Smooth muscle cell (in vitro differentiated cells): ENCODE results near the gene VEGFD. TPM values are rescaled to one million over a fixed set of nuclear protein-coding genes. Genes with fewer than 3 reads are reported as not detected.

Source experiments
- DNase-seq: peaks from one replicate; lab custom pipeline; 2025; ENCODE audit not compliant: unreplicated experiment; lab: John Stamatoyannopoulos, UW
- H2AFZ ChIP-seq: fragments of 200-600 bp; sonication (generic); 2 replicates; pipeline ENCODE4 v1.6.0; 2016; ENCODE audit warnings: antibody characterized with exemption, low read depth, mild to moderate bottlenecking
- H3F3A ChIP-seq: fragments of 200-600 bp; sonication (generic); 2 replicates; pipeline ENCODE4 v1.6.0; 2017; ENCODE audit warnings: antibody characterized with exemption, low read depth
- H3K27ac ChIP-seq: fragments of 200-600 bp; sonication (generic); 2 replicates; pipeline ENCODE4 v1.5.1; 2016; ENCODE audit warnings: low read depth, mild to moderate bottlenecking
- H3K27me3 ChIP-seq: fragments of 200-600 bp; sonication (generic); 2 replicates; pipeline ENCODE4 v1.6.1; 2016; ENCODE audit warnings: low read depth, mild to moderate bottlenecking
- H3K36me3 ChIP-seq: fragments of 200-600 bp; sonication (generic); 2 replicates; pipeline ENCODE4 v1.5.1; 2016; ENCODE audit warnings: low read depth
- H3K4me1 ChIP-seq: fragments of 200-600 bp; sonication (generic); 2 replicates; pipeline ENCODE4 v1.5.1; 2016; ENCODE audit warnings: low read depth
- H3K4me2 ChIP-seq: fragments of 200-600 bp; sonication (generic); 2 replicates; pipeline ENCODE4 v1.6.0; 2016; ENCODE audit warnings: mild to moderate bottlenecking
- H3K4me3 ChIP-seq: fragments of 200-600 bp; sonication (generic); 2 replicates; pipeline ENCODE4 v1.5.1; 2016; ENCODE audit warnings: mild to moderate bottlenecking
- H3K79me2 ChIP-seq: fragments of 200-600 bp; sonication (generic); 2 replicates; pipeline ENCODE4 v1.6.0; 2016; ENCODE audit warnings: low read depth, mild to moderate bottlenecking
- H3K9ac ChIP-seq: fragments of 200-600 bp; sonication (generic); 2 replicates; pipeline ENCODE4 v1.6.0; 2016; ENCODE audit warnings: low read depth
- H3K9me3 ChIP-seq: fragments of 200-600 bp; sonication (generic); replicated peaks from 2 replicates; pipeline ENCODE4 v1.5.1; 2016; ENCODE audit warnings: low read depth
- H4K20me1 ChIP-seq: fragments of 200-600 bp; sonication (generic); 2 replicates; pipeline ENCODE4 v1.6.0; 2016; ENCODE audit warnings: low read depth
- CTCF ChIP-seq: fragments of 200-600 bp; sonication (generic); IDR thresholded peaks from 2 replicates; pipeline ENCODE4 v1.5.1; 2017; ENCODE audit warnings: borderline replicate concordance, mild to moderate bottlenecking, antibody characterized with exemption; ENCODE audit not compliant: insufficient read depth, poor library complexity, severe bottlenecking
- WGBS: methylation state at CpG from one replicate; pipeline ENCODE4 v1.1.7; 2016; ENCODE audit warnings: low lambda C conversion rate; 5-methylcytosine and 5-hydroxymethylcytosine counted together
- polyA plus RNA-seq: library from polyadenylated mRNA; unstranded; fragments of >200 nt; fragmentation: Nextera tagmentation; extraction: Ambion mirVana; gene quantifications from 2 replicates; pipeline ENCODE4 v1.2.1, GENCODE V29; 2016
- total RNA-seq: library from RNA; depleted of rRNA; stranded (reverse); fragments of >200 nt; gene quantifications from 2 replicates; pipeline ENCODE4 v1.2.3, GENCODE V29; 2014

VEGFD gene
- total and polyA plus RNA-seq, 2 experiments from 2014 or later: 0.38 TPM; not detected in 1

GRCh38 chrX:15328131-15328530, 56.1 kb downstream of the VEGFD start:
- Histone ChIP-seq H3K4me2 (no peak overlapping the region), H3K27ac (no peak overlapping the region), H3K4me3 (no peak overlapping the region), H3K36me3 (no peaks in the 10 kb centered on the region), H3K9ac (no peak overlapping the region), H3K9me3 (no peaks in the 10 kb centered on the region), H3F3A (no peaks in the 10 kb centered on the region), H2AFZ (no peak overlapping the region), H4K20me1 (no peaks in the 10 kb centered on the region), H3K4me1 (no peaks in the 10 kb centered on the region), H3K27me3 (no peaks in the 10 kb centered on the region), H3K79me2 (no peaks in the 10 kb centered on the region)
- WGBS: 67% methylated on average over 3 of the region's 3 CpGs
- no peak for TF ChIP-seq CTCF
- no peak for DNase-seq

GRCh38 chrX:15322472-15322871, 61.7 kb downstream of the VEGFD start:
- H3K27ac ChIP-seq: no peak overlapping the region
- no peak for DNase-seq
- WGBS: 79% methylated on average over 5 of the region's 5 CpGs

GRCh38 chrX:15322072-15322471, 62.1 kb downstream of the VEGFD start:
- H3K4me3 ChIP-seq: no peak overlapping the region
- 72% methylated on average over 3 of the region's 3 CpGs for WGBS
- H3K79me2 ChIP-seq: no peaks in the 10 kb centered on the region
- no peak overlapping the region for H3K9ac ChIP-seq
- no peak for TF ChIP-seq CTCF
- no peaks in the 10 kb centered on the region for H3K4me1 ChIP-seq
- no peaks in the 10 kb centered on the region for H3F3A ChIP-seq
- no peak overlapping the region for H3K4me2 ChIP-seq
- no peaks in the 10 kb centered on the region for H4K20me1 ChIP-seq
- no peaks in the 10 kb centered on the region for H3K9me3 ChIP-seq
- DNase-seq: no peak
- H3K36me3 ChIP-seq: no peaks in the 10 kb centered on the region
- H2AFZ ChIP-seq: no peak overlapping the region
- no peak overlapping the region for H3K27ac ChIP-seq
- no peaks in the 10 kb centered on the region for H3K27me3 ChIP-seq

More at GRCh38 chrX:15322472-15322871, 61.7 kb downstream of the VEGFD start:
- Histone ChIP-seq H3K27me3 (no peaks in the 10 kb centered on the region), H3K9ac (no peak overlapping the region), H3K4me1 (no peaks in the 10 kb centered on the region), H3K4me3 (no peak overlapping the region), H3K79me2 (no peaks in the 10 kb centered on the region), H3K36me3 (no peaks in the 10 kb centered on the region), H3F3A (no peaks in the 10 kb centered on the region), H2AFZ (no peak overlapping the region), H3K9me3 (no peaks in the 10 kb centered on the region), H4K20me1 (no peaks in the 10 kb centered on the region), H3K4me2 (no peak overlapping the region)
- TF ChIP-seq CTCF: no peak

- 90% methylated on average over 4 of the region's 4 CpGs for WGBS
- H3K36me3 ChIP-seq: no peaks in the 10 kb centered on the region
- H3K4me2 ChIP-seq: no peak overlapping the region
- no peak overlapping the region for H2AFZ ChIP-seq
- no peaks in the 10 kb centered on the region for H3F3A ChIP-seq
- H3K79me2 ChIP-seq: no peaks in the 10 kb centered on the region
- H3K9ac ChIP-seq: no peak overlapping the region
- TF ChIP-seq CTCF: no peak
- H3K4me1 ChIP-seq: no peaks in the 10 kb centered on the region
- DNase-seq: no peak
- H3K27me3 ChIP-seq: no peaks in the 10 kb centered on the region
- no peak overlapping the region for H3K27ac ChIP-seq
- no peaks in the 10 kb centered on the region for H4K20me1 ChIP-seq
- H3K4me3 ChIP-seq: no peak overlapping the region
- no peaks in the 10 kb centered on the region for H3K9me3 ChIP-seq
Observed at GRCh38 chrX:15321447-15321846, 62.8 kb downstream of the VEGFD start.
